ENCODE measurements around the gene MYRF. TPM values are rescaled to one million over a fixed set of nuclear protein-coding genes. Genes with fewer than 3 reads are reported as not detected.

MYRF gene
- total RNA-seq, 4 donors from 2014 or later: 0.16 to 55.1 (median 29.5) TPM

- no peak for TF ChIP-seq CTCF (IDR thresholded peaks at IDR 0.05)
- DNase-seq (ENCODE audit: low spot score) (no peak), ATAC-seq (ENCODE audit: low FRiP score) (no peak)
These were observed 10.4 kb downstream of the MYRF start for GRCh38 chr11:61762798-61763197.

GRCh38 chr11:61763930-61764605 lies 11.6 kb downstream of the MYRF start:
- DNase-seq (ENCODE audit: low spot score): no peak
- ATAC-seq (ENCODE audit: low FRiP score): no peak
- no peak for TF ChIP-seq CTCF (IDR thresholded peaks at IDR 0.05)

DNA sequence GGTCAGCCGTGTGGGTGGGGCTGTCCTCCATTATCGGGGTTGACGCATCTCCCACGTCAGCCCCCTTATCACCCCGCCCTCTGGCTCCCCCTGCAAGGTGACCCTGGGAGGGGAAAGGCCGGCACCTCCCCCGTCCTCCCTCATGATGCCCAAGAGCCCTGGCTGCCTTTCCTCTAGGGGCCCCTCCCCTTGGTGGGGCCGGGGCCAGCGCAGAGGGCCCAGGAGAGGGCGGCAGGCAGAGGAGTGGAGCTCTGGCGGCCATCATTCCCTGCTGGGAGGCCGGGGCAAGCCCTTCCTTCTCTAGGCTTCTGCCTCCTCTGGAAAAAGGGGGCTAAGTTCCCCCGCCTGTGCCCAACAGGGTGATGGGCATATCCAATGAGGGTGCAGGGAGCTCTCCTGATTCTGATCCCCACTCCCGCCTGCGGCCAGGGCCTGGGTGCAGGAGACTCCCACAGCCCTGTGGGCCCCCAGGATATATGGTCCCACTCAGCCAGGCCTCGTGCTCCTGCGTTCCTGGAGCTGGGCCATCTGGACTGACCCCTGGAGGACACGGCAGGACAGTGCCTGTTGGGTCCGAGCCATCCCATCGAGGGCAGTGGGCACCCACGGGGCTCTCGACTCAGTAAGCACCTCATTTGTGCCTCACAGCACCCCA lies 12.3 kb downstream of the MYRF start:
- DNase-seq (ENCODE audit: low spot score) (no peak), ATAC-seq (ENCODE audit: low FRiP score) (peak; percentile 40)
- TF ChIP-seq CTCF (IDR thresholded peaks at IDR 0.05): no peak

DNA sequence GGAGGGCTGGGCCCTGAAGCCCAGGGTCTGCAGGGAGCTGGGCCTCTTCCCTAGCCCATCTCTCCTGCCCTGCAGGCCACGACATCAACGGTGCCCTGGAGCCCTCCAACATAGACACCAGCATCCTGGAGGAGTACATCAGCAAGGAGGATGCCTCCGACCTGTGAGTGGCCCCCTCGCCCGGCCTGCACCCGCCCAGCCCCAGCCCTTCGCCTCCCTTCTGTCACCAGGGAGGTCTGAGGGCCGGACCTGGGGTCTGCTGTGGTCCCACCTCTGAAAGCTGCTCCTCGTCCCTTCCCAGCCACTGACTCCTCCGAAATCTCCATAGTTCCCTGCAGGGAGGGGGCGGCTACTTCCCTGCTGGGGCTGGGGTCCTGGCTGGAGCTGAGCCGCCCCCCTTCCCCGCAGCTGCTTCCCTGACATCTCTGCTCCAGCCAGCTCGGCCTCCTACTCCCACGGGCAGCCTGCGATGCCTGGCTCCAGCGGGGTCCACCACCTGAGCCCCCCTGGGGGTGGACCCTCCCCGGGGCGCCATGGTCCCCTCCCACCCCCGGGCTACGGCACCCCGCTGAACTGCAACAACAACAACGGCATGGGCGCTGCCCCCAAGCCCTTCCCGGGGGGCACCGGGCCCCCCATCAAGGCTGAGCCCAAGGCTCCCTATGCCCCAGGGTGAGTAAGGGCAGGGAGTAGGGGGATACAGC lies 13.3 kb downstream of the MYRF start:
- no peak for TF ChIP-seq CTCF (IDR thresholded peaks at IDR 0.05)
- ATAC-seq (ENCODE audit: low FRiP score) (no peak), DNase-seq (ENCODE audit: low spot score) (no peak)

DNA sequence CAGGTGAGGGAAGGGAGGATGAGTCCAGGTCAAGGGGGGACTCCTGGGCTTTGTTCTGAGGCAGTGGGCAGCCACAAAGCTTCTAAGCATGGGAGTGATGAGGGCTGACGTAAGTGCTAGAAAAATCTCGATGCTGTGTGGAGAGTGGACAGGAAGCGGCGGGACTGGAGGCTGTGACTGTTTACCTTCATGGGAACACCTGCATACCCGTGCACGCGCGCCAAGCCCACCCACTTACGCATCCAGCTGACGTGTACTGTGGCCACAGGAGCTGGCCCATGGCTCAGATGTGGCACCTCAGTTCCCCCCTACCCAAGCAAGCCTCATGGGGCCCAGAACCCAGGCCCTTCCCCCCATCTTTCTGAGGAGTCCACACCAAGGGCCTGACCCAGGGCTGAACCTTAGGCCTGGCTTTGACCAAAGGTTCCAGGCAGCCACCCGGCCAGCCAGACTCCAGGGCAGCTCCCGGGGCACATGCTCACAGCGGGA lies 14.0 kb downstream of the MYRF start:
- DNase-seq (ENCODE audit: low spot score) (no peak), ATAC-seq (ENCODE audit: low FRiP score) (no peak)
- TF ChIP-seq CTCF (IDR thresholded peaks at IDR 0.05): no peak

DNA sequence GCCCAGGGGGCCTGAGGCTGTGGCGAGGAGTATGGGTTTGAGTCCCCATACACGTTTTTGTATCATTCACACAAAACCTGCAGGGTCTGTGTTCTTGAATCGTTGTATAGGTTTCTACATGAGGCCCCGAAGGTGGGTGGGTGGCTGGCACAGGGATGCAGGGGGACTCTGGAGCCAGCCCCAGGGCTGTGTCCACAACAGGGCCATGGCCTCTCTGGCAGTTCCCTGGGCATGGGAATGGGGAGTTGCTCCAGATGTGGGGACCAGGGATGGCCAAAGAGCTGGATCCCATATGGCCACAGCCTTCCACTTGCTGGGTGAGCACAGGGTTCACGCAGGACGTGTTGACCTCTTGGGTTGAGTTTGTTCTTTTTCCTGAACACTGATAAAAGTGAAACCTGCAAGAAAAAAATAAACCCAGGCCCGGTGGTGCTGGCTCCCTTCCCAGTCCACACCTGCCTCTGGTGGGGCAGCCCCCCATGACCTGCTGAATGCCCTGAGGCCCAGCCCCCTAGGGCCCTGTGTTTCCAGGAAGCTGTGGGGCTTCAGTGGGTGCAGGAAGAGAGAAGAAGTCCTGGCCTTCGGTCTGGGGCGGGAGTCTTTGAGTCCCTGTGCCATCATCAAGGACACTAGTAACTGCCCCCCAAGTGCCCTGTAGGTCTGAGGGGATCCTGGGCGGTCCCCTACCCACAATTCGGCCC lies 16.1 kb downstream of the MYRF start:
- no peak for TF ChIP-seq CTCF (IDR thresholded peaks at IDR 0.05)
- ATAC-seq (ENCODE audit: low FRiP score) (no peak), DNase-seq (ENCODE audit: low spot score) (no peak)
